Adrenal gland (tissue), 5 donors: Measurements from ENCODE around the gene MAP4.

ENCODE experiments used
- POLR2A ChIP-seq, 2 donors: fragments of 450-650 bp; IDR thresholded peaks; one replicate each; pipeline ENCODE4 v1.6.1; 2017; ENCODE audit warnings: antibody characterized with exemption in 2 of 2, mild to moderate bottlenecking in 2 of 2, moderate library complexity in 1 of 2
- TF ChIP-seq, protein P1 (sequence below), 6 experiments: fragments of 450-650 bp in 4 of 6; fragments of 200-600 bp in 2 of 6; sonication (generic) in 1 of 6; IDR thresholded peaks; 1 replicate in 5 of 6; 2 replicates in 1 of 6; pipeline versions ENCODE4 v1.5.1 to v1.8.0; 2016 to 2021; ENCODE audit warnings: antibody characterized with exemption in 6 of 6, mild to moderate bottlenecking in 2 of 6, moderate library complexity in 1 of 6
- donor health status: DM: no; HTN: no; CAD: no.

DNA sequence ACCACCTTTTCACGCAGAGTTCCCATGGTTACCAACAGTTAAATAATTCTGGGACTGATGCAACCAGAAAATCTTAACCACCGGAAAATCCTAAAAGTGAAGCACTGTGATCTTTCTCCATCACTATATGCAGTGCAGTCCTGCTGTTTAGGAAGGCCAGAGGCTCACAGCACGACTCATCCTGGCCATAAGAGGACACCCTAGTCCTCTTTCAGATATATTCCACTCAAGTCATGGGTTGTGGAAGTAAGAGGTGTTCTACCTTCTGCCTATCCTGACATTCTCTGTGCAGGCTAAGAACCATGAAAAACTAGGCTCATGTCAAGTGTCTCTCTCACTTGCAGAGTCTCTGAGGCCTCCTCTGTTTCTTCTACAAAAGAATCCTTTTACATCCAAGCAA is 146.1 kb downstream of the MAP4 start:
- TF ChIP-seq, protein P1, sequence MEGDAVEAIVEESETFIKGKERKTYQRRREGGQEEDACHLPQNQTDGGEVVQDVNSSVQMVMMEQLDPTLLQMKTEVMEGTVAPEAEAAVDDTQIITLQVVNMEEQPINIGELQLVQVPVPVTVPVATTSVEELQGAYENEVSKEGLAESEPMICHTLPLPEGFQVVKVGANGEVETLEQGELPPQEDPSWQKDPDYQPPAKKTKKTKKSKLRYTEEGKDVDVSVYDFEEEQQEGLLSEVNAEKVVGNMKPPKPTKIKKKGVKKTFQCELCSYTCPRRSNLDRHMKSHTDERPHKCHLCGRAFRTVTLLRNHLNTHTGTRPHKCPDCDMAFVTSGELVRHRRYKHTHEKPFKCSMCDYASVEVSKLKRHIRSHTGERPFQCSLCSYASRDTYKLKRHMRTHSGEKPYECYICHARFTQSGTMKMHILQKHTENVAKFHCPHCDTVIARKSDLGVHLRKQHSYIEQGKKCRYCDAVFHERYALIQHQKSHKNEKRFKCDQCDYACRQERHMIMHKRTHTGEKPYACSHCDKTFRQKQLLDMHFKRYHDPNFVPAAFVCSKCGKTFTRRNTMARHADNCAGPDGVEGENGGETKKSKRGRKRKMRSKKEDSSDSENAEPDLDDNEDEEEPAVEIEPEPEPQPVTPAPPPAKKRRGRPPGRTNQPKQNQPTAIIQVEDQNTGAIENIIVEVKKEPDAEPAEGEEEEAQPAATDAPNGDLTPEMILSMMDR (IDR thresholded peaks at IDR 0.05) = no peak
- no peak for TF ChIP-seq POLR2A (IDR thresholded peaks at IDR 0.05)
